HepG2 (cell line): Measurements from ENCODE around the gene ENAH.

Source experiments
- CEBPB ChIP-seq: IDR thresholded peaks from 2 replicates; pipeline ENCODE4 v1.6.1; 2011; ENCODE audit warnings: low read depth, low read length, improper control_type of control experiment, borderline replicate concordance
- GABPA ChIP-seq, 2 experiments: IDR thresholded peaks; 2 replicates each; pipeline ENCODE4 v1.6.1; 2011 to 2016; ENCODE audit warnings: low read depth in 2 of 2, low read length in 1 of 2, missing biosample characterization in 1 of 2, missing genetic modification characterization in 1 of 2
- GFI1 ChIP-seq: sonication (generic); formaldehyde crosslinking; IDR thresholded peaks from 2 replicates; pipeline ENCODE4 v1.5.0; 2020; ENCODE audit warnings: missing genetic modification reagents, mild to moderate bottlenecking, borderline replicate concordance
- HDAC2 ChIP-seq: sonication (generic); formaldehyde crosslinking; IDR thresholded peaks from 2 replicates; pipeline ENCODE4 v1.4.0; 2020; ENCODE audit warnings: missing genetic modification reagents
- MXI1 ChIP-seq: IDR thresholded peaks from 3 replicates; pipeline ENCODE4 v1.6.1; 2012; ENCODE audit warnings: low read depth, low read length, inconsistent platforms, borderline replicate concordance
- NFAT5 ChIP-seq: sonication (generic); formaldehyde crosslinking; IDR thresholded peaks from 2 replicates; pipeline ENCODE4 v1.4.0; 2020; ENCODE audit warnings: missing genetic modification reagents
- PHF21A ChIP-seq: sonication (generic); formaldehyde crosslinking; IDR thresholded peaks from 2 replicates; pipeline ENCODE4 v1.5.0; 2020; ENCODE audit warnings: mild to moderate bottlenecking, missing genetic modification reagents
- REST ChIP-seq, 2 experiments: IDR thresholded peaks; 2 replicates each; pipeline ENCODE4 v1.6.1; 2011 to 2012; ENCODE audit warnings: low read length in 2 of 2, borderline replicate concordance in 1 of 2, low read depth in 1 of 2, mild to moderate bottlenecking in 1 of 2, moderate library complexity in 1 of 2
- ZNF776 ChIP-seq: sonication (generic); formaldehyde crosslinking; IDR thresholded peaks from 2 replicates; pipeline ENCODE4 v1.4.0; 2020; ENCODE audit warnings: mild to moderate bottlenecking, missing genetic modification reagents
- TF ChIP-seq, protein P1 (sequence below): IDR thresholded peaks from 2 replicates; pipeline ENCODE4 v1.6.1; 2016; ENCODE audit warnings: missing biosample characterization, missing genetic modification reagents, low read depth
- TF ChIP-seq, protein P2 (sequence below): sonication (generic); formaldehyde crosslinking; IDR thresholded peaks from 2 replicates; pipeline ENCODE4 v1.5.1; 2020; ENCODE audit warnings: mild to moderate bottlenecking, missing genetic modification reagents
- TF ChIP-seq, protein P3 (sequence below): sonication (generic); formaldehyde crosslinking; IDR thresholded peaks from 2 replicates; pipeline ENCODE4 v1.5.0; 2020; ENCODE audit warnings: mild to moderate bottlenecking, missing genetic modification reagents, moderate library complexity

DNA sequence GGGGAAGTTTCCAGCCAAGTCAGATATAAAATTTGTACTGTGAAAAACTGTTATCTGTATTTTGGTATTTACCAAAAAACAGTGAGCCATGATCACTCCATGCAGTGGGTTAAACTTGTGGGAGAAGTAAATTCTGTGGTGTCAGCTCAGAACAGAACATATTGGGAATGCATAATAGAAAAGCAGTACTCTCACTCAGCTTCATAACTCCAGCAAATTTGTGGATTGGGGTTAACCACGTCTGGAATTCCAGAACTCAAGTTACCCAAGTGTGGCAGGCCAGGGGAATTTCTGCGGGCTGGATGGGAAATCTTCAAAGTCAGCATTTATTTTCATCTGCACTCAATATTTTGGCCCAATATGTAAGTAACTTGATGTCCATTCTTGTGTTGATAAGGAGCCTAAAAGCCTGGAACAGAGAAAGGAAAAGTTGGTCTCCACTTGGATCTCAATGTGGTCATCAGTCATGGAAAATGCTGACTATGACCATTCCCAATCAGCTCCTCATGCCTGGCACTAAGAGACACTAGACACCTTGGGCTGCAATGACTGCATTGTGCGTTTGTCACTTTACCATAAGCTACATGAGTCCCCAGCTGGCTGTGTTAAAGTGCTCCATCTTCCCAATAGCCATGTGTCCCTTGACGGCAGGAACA, 39.1 kb upstream of the ENAH start:
- TF ChIP-seq MXI1, result no peak
- TF ChIP-seq NFAT5 (CRISPR knock-in tag), result no peak
- TF ChIP-seq, protein P1, sequence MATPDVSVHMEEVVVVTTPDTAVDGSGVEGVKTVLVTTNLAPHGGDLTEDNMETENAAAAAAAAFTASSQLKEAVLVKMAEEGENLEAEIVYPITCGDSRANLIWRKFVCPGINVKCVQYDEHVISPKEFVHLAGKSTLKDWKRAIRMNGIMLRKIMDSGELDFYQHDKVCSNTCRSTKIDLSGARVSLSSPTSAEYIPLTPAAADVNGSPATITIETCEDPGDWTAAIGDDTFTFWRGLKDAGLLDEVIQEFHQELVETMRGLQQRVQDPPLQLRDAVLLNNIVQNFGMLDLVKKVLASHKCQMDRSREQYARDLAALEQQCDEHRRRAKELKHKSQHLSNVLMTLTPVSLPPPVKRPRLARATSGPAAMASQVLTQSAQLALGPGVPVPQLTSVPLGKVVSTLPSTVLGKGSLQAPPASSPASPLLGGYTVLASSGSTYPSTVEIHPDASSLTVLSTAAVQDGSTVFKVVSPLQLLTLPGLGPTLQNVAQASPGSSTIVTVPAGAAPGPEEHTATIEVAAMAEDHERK (CRISPR knock-in tag), result no peak
- TF ChIP-seq, protein P2, sequence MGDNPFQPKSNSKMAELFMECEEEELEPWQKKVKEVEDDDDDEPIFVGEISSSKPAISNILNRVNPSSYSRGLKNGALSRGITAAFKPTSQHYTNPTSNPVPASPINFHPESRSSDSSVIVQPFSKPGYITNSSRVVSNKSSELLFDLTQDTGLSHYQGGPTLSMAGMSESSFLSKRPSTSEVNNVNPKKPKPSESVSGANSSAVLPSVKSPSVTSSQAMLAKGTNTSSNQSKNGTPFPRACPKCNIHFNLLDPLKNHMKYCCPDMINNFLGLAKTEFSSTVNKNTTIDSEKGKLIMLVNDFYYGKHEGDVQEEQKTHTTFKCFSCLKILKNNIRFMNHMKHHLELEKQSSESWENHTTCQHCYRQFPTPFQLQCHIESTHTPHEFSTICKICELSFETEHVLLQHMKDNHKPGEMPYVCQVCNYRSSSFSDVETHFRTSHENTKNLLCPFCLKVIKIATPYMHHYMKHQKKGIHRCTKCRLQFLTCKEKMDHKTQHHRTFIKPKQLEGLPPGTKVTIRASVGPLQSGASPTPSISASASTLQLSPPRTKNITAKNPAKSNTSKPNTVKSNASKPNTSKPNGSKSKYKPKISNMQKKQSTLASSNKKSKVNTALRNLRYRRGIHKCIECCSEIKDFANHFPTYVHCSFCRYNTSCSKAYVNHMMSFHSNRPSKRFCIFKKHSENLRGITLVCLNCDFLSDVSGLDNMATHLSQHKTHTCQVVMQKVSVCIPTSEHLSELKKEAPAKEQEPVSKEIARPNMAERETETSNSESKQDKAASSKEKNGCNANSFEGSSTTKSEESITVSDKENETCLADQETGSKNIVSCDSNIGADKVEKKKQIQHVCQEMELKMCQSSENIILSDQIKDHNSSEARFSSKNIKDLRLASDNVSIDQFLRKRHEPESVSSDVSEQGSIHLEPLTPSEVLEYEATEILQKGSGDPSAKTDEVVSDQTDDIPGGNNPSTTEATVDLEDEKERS (CRISPR knock-in tag), result no peak
- no peak for TF ChIP-seq ZNF776
- no peak for TF ChIP-seq HDAC2
- TF ChIP-seq GABPA (IDR thresholded peaks at IDR 0.05; ENCODE audit: low read depth, low read length), result no peak
- TF ChIP-seq GABPA (CRISPR knock-in tag; IDR thresholded peaks at IDR 0.05; ENCODE audit: low read depth), result no peak
- TF ChIP-seq, protein P3, sequence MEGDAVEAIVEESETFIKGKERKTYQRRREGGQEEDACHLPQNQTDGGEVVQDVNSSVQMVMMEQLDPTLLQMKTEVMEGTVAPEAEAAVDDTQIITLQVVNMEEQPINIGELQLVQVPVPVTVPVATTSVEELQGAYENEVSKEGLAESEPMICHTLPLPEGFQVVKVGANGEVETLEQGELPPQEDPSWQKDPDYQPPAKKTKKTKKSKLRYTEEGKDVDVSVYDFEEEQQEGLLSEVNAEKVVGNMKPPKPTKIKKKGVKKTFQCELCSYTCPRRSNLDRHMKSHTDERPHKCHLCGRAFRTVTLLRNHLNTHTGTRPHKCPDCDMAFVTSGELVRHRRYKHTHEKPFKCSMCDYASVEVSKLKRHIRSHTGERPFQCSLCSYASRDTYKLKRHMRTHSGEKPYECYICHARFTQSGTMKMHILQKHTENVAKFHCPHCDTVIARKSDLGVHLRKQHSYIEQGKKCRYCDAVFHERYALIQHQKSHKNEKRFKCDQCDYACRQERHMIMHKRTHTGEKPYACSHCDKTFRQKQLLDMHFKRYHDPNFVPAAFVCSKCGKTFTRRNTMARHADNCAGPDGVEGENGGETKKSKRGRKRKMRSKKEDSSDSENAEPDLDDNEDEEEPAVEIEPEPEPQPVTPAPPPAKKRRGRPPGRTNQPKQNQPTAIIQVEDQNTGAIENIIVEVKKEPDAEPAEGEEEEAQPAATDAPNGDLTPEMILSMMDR (CRISPR knock-in tag), result no peak
- no peak for TF ChIP-seq PHF21A
- no peak for TF ChIP-seq CEBPB
- no peak for TF ChIP-seq GFI1 (CRISPR knock-in tag)
- no peak for TF ChIP-seq REST (IDR thresholded peaks at IDR 0.05; ENCODE audit: borderline replicate concordance in 1 of 2, low read depth in 1 of 2, low read length in 2 of 2)
